Ectodermal cell (in vitro differentiated cells): ENCODE results near the gene FCN1.
"Not testable (repeated sequence)": the region's sequence is repeated elsewhere in the genome, so short reads cannot be mapped to it uniquely, and the experiment has no call there.

ENCODE experiments used
- H3K27ac ChIP-seq: 2 replicates; pipeline ENCODE4 v1.7.0; 2013; ENCODE audit warnings: mild to moderate bottlenecking, low read depth, low read length; ENCODE audit not compliant: insufficient read depth, poor library complexity, severe bottlenecking
- H3K27me3 ChIP-seq: 2 replicates; pipeline ENCODE4 v1.7.0; 2013; ENCODE audit warnings: mild to moderate bottlenecking, low read length; ENCODE audit not compliant: insufficient read depth, control insufficient read depth, poor library complexity, severe bottlenecking
- H3K36me3 ChIP-seq: one replicate; pipeline ENCODE4 v1.7.0; 2013; ENCODE audit warnings: low read length; ENCODE audit not compliant: control insufficient read depth, insufficient read depth
- H3K4me1 ChIP-seq: one replicate; pipeline ENCODE4 v1.7.0; 2013; ENCODE audit warnings: low read length; ENCODE audit not compliant: control insufficient read depth, insufficient read depth
- H3K4me3 ChIP-seq: 2 replicates; pipeline ENCODE4 v1.7.0; 2013; ENCODE audit warnings: low read depth, low read length, control low read depth; ENCODE audit not compliant: insufficient read depth
- H3K9me3 ChIP-seq: 2 replicates; pipeline ENCODE4 v1.7.0; 2013; ENCODE audit warnings: mild to moderate bottlenecking, low read length, moderate library complexity; ENCODE audit not compliant: control insufficient read depth
- WGBS, 2 experiments: methylation state at CpG; one replicate each; pipeline ENCODE4 v1.1.7; 2013; ENCODE audit warnings: missing lambda C conversion rate in 2 of 2; 5-methylcytosine and 5-hydroxymethylcytosine counted together

FCN1 gene

DNA sequence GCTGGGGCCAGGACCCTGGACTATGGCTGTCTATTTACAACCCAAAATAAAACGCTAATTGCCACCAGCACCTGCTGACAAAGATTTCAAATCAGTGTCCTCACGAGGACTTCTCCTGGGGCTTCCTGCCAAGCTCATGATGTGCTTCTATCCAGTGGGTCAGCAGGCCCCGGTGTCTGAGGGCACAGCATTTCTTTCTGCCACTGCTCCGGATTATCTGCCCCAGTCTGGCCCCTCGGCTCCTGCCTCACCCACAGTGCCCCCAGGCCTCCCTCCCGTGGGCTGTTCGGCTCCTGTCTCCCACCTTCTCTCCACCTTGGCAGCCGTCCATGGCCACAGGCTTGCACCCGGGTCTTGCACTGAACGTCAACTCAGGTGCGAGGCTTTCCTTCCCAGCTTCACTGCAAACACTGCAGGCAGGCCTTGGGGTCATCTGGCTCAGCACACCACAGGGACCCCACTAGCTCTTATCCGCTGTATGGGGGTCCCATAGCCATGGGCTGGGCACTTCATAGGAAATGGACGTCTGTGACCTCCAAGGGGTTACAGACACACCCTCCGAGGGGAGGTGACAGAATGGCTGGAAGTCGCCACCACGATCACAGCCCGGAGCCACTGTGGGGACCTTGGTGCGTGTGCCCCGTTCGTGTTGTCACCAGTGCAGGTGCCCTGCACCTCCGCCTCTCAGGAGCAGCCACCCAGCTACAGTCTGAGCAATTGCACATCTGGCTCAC lies 43.8 kb upstream of the FCN1 start:
- Histone ChIP-seq H3K9me3 (no peaks in the 10 kb centered on the region), H3K27ac (no peak overlapping the region), H3K4me3 (no peak overlapping the region), H3K4me1 (peaks cover 15% of the 10 kb centered on the region), H3K27me3 (no peaks in the 10 kb centered on the region), H3K36me3 (no peaks in the 10 kb centered on the region)
- WGBS, 2 experiments, result 89 to 92% methylated on average over 21 of the region's 21 CpGs

DNA sequence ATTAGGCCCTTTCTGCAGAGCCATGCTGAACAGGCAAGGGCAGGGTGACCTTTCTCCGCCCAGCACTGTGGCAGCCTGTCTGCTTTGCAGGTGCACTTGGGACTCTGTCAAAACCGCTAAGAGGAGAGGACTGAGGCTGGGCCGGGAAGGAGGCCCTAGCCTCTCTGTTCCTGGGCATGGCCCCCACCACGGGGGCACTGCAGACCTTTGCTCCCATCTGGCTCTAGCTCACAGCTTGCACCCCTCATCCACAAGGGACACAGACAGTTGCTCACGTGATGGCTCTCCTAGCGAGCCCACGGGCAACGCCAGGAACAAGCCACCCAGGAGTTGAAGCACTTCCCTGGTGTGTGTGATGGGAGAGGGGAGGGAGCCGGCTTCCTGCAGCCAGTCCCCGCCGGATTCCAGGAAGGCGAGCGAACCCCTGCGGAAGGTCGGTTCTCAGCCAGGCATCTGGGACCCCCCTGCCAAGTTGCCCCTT lies 43.0 kb upstream of the FCN1 start:
- Histone ChIP-seq H3K4me3 (no peak overlapping the region), H3K4me1 (peaks cover 15% of the 10 kb centered on the region), H3K27me3 (no peaks in the 10 kb centered on the region), H3K36me3 (no peaks in the 10 kb centered on the region), H3K27ac (no peak overlapping the region), H3K9me3 (no peaks in the 10 kb centered on the region)
- WGBS, 2 experiments, result 73 to 77% methylated on average over 15 of the region's 15 CpGs

DNA sequence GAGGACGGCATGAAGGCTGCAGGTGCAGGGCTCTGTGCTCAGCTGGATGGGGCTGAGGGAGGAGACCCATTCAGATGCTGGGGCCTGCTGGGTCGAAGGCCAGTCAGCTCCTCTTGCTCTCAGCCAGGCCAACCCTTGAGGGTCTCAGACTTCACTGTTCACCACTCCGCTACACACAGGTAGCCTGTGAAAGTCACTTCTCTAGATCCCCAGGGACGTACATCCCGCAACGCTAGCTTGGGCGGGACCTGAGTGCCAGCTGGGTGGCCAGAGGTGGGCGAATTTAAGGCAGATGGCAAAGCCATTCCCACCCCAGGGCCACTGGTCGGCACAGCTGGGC lies 42.2 kb upstream of the FCN1 start:
- no peak overlapping the region for H3K4me3 ChIP-seq
- no peak overlapping the region for H3K27ac ChIP-seq
- H3K27me3 ChIP-seq, result no peaks in the 10 kb centered on the region
- peaks cover 15% of the 10 kb centered on the region for H3K4me1 ChIP-seq
- 92 to 96% methylated on average over 9 of the region's 9 CpGs for WGBS, 2 experiments
- H3K9me3 ChIP-seq, result no peaks in the 10 kb centered on the region
- no peaks in the 10 kb centered on the region for H3K36me3 ChIP-seq

DNA sequence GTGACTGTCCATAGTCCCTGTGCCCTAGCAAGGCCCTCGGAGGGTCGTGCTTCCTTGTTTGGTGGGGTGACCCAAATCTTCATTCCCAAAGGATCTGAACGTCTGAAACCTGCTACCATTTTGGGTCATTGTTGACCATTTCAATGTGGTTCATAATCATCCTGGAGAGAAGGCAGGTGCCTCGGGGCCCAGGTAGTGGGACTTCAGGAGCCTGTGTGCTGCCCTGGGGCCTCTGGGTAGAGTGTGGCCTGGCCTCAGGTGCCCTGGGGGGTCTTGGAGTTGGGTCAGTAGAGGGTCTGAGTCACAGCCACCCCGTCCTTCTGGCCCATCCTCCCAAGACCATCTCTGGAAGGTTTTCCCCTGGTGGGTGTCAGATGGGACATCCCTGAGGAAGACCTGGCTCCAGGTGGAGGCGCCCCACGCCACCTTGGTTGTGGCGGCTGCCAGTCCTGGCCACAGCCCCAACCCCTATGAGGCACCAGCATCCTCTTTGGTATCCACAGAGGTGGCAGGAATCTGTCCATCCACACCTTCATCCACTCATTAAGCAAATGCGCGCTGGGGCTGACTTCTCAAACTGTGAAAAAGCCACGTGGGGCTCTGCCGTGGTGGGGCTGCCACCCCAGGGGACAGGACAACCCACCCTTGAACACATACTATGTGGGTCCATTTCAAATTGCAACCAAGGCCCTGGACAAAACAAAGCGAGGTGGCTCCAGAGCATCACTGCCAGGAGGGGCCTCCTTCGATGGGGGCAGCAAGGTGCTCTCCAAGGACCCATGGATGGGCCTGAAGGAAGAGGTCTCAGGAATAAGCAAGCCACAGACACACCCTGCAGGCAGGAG lies 41.6 kb upstream of the FCN1 start:
- WGBS, 2 experiments, result 89 to 92% methylated on average over 14 of the region's 14 CpGs
- H3K4me3 ChIP-seq, result no peak overlapping the region
- no peak overlapping the region for H3K27ac ChIP-seq
- H3K4me1 ChIP-seq, result peaks cover 15% of the 10 kb centered on the region
- no peaks in the 10 kb centered on the region for H3K27me3 ChIP-seq
- no peaks in the 10 kb centered on the region for H3K9me3 ChIP-seq
- no peaks in the 10 kb centered on the region for H3K36me3 ChIP-seq

DNA sequence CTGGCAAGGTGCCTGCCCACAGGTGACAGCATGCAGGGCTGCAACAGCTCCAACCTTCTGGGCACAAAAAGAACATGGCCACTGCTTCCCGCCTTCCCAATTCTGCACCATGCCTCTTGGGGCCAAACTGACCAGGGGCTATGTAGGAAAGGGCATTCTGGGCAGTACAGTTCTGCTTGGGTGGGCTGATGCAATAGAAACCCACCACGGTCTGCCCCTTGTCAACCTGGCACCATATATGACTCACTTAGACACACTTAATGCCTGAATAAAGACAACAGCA lies 40.2 kb upstream of the FCN1 start:
- Histone ChIP-seq H3K27me3 (no peaks in the 10 kb centered on the region), H3K4me3 (no peak overlapping the region)
- WGBS, 2 experiments, result 93 to 95% methylated on average over 2 of the region's 2 CpGs

DNA sequence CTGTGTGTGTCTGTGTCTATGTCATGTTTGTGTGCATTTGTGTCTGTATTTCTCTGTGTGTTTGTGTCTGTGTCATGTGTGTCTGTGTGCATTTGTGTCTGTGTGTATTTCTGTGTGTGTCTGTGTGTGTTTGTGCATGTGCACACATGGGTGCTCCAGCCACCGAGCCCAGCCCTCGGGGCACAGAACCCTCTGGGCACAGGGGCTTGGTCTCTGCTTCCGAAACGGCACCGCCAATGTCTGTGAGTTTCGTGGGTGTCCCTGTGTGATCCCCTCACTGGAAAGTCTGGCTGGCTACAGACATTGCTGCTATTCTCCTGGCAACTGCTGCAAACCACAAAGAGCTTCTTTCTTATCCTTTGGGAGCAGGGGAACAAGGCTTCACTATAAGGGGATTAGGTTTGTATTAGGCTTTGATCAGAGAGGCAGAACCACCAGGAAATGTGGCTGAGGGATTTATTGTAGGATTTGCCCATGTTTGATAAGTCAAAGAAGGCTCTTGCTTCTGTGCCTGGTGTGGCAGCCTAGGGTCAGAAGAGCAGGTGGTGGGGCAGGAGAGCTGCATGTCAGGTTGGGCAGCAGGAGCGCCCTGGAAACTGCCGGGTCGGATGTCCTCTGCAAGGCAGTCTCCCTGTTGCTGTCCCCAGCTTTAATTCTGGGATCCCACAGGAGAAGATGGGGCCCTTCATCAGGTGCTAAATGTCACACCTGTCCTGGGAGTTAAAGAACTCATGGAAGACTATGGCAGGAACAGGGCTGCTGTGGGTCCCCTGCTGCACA lies 39.6 kb upstream of the FCN1 start:
- Histone ChIP-seq H3K4me3 (no peak overlapping the region), H3K9me3 (no peaks in the 10 kb centered on the region), H3K4me1 (peaks cover 15% of the 10 kb centered on the region), H3K36me3 (no peaks in the 10 kb centered on the region), H3K27me3 (no peaks in the 10 kb centered on the region), H3K27ac (no peak overlapping the region)
- whole genome bisulfite sequencing, 2 experiments, result 87 to 88% methylated on average over 9 of the region's 9 CpGs

More for the DNA sequence above, 40.2 kb upstream of the FCN1 start:
- Histone ChIP-seq H3K27ac (no peak overlapping the region), H3K4me1 (peaks cover 15% of the 10 kb centered on the region), H3K36me3 (no peaks in the 10 kb centered on the region), H3K9me3 (no peaks in the 10 kb centered on the region)

DNA sequence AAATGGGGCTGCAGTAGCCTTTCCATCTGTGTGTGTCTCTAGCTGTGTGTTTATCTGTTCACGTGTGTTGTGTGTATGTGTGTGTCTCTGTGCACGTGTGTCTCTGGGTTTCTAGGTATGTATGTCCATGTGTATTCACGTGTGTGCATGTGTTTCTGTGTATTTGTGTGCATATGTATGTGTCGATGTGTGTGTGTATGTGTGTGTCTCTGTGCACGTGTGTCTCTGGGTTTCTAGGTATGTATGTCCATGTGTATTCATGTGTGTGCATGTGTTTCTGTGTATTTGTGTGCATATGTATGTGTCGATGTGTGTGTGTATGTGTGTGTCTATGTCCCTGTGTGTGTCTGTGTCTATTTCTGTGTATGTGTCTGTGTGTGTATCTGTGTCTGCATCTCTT lies 38.7 kb upstream of the FCN1 start:
- not testable (repeated sequence) for H3K27ac ChIP-seq, H3K36me3 ChIP-seq, H3K4me3 ChIP-seq, H3K27me3 ChIP-seq, H3K9me3 ChIP-seq
- 88 to 95% methylated on average over 6 of the region's 6 CpGs for WGBS, 2 experiments
- peaks cover 15% of the 10 kb centered on the region for H3K4me1 ChIP-seq

DNA sequence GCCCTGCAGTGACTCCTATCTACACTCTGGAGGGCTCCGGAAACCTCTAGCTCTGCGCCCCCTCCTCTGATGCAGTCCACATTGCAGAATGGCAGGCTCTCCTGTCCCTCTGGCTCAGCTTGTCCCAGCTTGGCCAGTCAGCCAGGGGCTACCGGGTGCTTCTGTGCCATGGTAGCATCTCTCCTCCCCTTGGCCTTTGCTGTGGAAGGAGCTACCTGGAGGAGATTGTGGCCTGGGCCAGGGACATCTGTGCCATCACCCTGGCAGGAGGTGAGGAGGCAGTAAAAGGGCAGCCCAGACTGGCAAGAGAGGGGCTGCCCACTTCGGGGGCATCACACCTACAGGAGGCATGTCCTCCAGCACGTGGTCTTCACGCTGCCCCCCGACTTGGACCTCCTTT lies 38.1 kb upstream of the FCN1 start:
- H3K4me1 ChIP-seq, result peaks cover 11% of the 10 kb centered on the region
- no peaks in the 10 kb centered on the region for H3K27me3 ChIP-seq
- 95% methylated on average over 7 of the region's 7 CpGs for WGBS, 2 experiments
- no peaks in the 10 kb centered on the region for H3K36me3 ChIP-seq
- no peak overlapping the region for H3K27ac ChIP-seq
- H3K4me3 ChIP-seq, result no peak overlapping the region
- no peaks in the 10 kb centered on the region for H3K9me3 ChIP-seq

DNA sequence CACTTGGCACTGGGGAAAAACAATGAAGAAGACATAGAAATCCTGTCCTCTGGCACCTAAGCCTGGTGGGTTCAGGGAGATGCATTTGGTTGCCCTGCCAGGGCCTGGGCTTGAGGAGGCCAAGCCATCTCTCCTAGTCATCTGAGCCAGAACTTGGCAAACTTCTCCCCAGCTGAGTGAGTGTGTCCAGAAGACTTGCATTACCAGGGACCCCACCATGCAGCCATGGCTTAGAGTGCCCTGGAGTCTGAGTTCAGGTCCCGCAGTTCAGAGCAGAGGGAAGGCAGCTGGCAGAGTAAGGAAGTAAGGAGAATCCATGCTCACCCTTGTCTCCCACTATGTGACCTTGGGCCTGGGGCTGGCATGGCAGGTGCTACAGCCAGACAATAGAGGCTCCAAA lies 37.4 kb upstream of the FCN1 start:
- no peaks in the 10 kb centered on the region for H3K27me3 ChIP-seq
- H3K4me1 ChIP-seq, result peaks cover 10% of the 10 kb centered on the region
- H3K27ac ChIP-seq, result no peak overlapping the region
- no peaks in the 10 kb centered on the region for H3K36me3 ChIP-seq
- H3K4me3 ChIP-seq, result no peak overlapping the region
- WGBS, 2 experiments, result 88 to 95% methylated on average over 1 of the region's 1 CpG
- H3K9me3 ChIP-seq, result no peaks in the 10 kb centered on the region

DNA sequence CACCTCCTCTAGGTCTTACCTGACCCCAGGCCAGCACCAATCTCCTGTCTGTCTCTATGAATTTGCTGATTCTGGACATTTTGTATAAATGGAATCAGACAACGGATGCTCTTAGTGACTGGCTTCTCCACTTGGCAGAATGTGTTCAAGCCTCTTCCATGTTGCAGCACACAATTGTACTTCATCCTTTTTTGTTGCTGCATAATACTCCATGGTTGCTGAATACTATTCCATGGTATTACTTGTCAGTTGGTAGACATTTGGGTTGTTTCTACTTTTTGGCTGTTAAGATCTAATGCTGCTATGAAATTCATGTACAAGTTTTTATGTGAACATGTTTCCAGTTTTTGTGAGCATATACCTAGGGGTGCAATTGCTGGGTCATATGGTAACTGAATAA lies 34.3 kb upstream of the FCN1 start:
- H3K36me3 ChIP-seq, result no peaks in the 10 kb centered on the region
- H3K27ac ChIP-seq, result no peak overlapping the region
- H3K4me3 ChIP-seq, result no peak overlapping the region
- H3K27me3 ChIP-seq, result no peaks in the 10 kb centered on the region
- H3K9me3 ChIP-seq, result no peaks in the 10 kb centered on the region
- WGBS, 2 experiments, result 90% methylated on average over 1 of the region's 1 CpG
- H3K4me1 ChIP-seq, result peaks cover 12% of the 10 kb centered on the region
